ENCODE results near the gene CD86. TPM values are rescaled to one million over a fixed set of nuclear protein-coding genes. Genes with fewer than 3 reads are reported as not detected.

Gene CD86
- total and polyA plus RNA-seq, 7 donors = 0.16 to 1.4 (median 0.71) TPM

- no peaks in the 10 kb centered on the region for H3K36me3 ChIP-seq (ENCODE audit: insufficient read depth in 1 of 2, low read depth in 1 of 2)
- no peaks in the 10 kb centered on the region for H3K4me1 ChIP-seq
- WGBS, 3 donors = 36 to 51% (median 46%) methylated on average over 4 of the region's 4 CpGs
- no peak overlapping the region for H3K4me3 ChIP-seq
- no peak for TF ChIP-seq CTCF (IDR thresholded peaks at IDR 0.05)
- no peak for DNase-seq
- no peak overlapping the region for H3K27ac ChIP-seq
- ATAC-seq = no peak
- H3K9me3 ChIP-seq = no peaks in the 10 kb centered on the region
- intact Hi-C loops (cut with DNase I) = no loop called here
- H3K27me3 ChIP-seq (ENCODE audit: insufficient read depth in 3 of 3, low read length in 2 of 3) = peaks cover 0 to 5% (median 4%) of the 10 kb centered on the region in 3 donors
Measured at GRCh38 chr3:122011396-122011795, 43.8 kb upstream of the CD86 start.

GRCh38 chr3:122012821-122013220 lies 42.3 kb upstream of the CD86 start:
- ATAC-seq (no peak), DNase-seq (no peak)
- Histone ChIP-seq H3K9me3 (no peaks in the 10 kb centered on the region), H3K4me1 (no peaks in the 10 kb centered on the region), H3K36me3 (ENCODE audit: insufficient read depth in 1 of 2, low read depth in 1 of 2) (no peaks in the 10 kb centered on the region), H3K27ac (no peak overlapping the region), H3K27me3 (ENCODE audit: insufficient read depth in 3 of 3, low read length in 2 of 3) (peaks cover 0 to 5% (median 4%) of the 10 kb centered on the region in 3 donors), H3K4me3 (no peak overlapping the region)
- no peak for TF ChIP-seq CTCF (IDR thresholded peaks at IDR 0.05)
- 81 to 89% (median 82%) methylated on average over 1 of the region's 1 CpG for WGBS, 3 donors
- intact Hi-C loops (cut with DNase I) = no loop called here

GRCh38 chr3:122013448-122013925 lies 41.7 kb upstream of the CD86 start:
- Histone ChIP-seq H3K9me3 (no peaks in the 10 kb centered on the region), H3K27me3 (ENCODE audit: insufficient read depth in 3 of 3, low read length in 2 of 3) (peaks cover 0 to 5% (median 4%) of the 10 kb centered on the region in 3 donors), H3K4me3 (no peak overlapping the region), H3K36me3 (ENCODE audit: insufficient read depth in 1 of 2, low read depth in 1 of 2) (no peaks in the 10 kb centered on the region), H3K4me1 (no peaks in the 10 kb centered on the region), H3K27ac (no peak overlapping the region)
- no peak for ATAC-seq
- intact Hi-C loops (cut with DNase I) = no loop called here
- no peak for DNase-seq
- 73 to 84% (median 73%) methylated on average over 5 of the region's 5 CpGs for WGBS, 3 donors
- no peak for TF ChIP-seq CTCF (IDR thresholded peaks at IDR 0.05)

- peaks cover 0 to 5% (median 4%) of the 10 kb centered on the region in 3 donors for H3K27me3 ChIP-seq (ENCODE audit: insufficient read depth in 3 of 3, low read length in 2 of 3)
- no peaks in the 10 kb centered on the region for H3K9me3 ChIP-seq
- no peak for TF ChIP-seq CTCF (IDR thresholded peaks at IDR 0.05)
- no peak for DNase-seq
- H3K36me3 ChIP-seq (ENCODE audit: insufficient read depth in 1 of 2, low read depth in 1 of 2) = no peaks in the 10 kb centered on the region
- no peak overlapping the region for H3K4me3 ChIP-seq
- H3K4me1 ChIP-seq = no peaks in the 10 kb centered on the region
- 81 to 90% (median 88%) methylated on average over 1 of the region's 1 CpG for WGBS, 3 donors
- ATAC-seq = no peak
- intact Hi-C loops (cut with DNase I) = no loop called here
- H3K27ac ChIP-seq = no peak overlapping the region
Measured at GRCh38 chr3:122014741-122015140, 40.4 kb upstream of the CD86 start.

DNA sequence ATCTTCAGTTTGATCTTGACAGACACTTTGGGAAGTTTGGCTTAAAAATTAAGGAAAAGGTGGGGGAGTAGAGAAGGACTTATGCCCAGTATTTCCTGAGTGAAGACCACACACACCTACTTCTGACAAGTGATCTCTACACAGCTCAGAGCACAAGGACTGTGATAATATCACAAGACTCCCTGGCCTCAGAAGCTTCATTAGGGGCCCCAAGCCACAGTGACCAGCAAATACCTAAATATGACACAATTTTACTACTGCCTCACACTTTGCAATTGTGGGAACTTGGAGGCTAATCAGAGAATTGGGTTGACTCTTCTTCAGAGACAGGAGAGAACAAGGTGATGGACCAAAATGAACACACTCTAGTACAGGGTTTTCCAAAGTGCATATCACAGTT lies 35.7 kb upstream of the CD86 start:
- Histone ChIP-seq H3K9me3 (no peaks in the 10 kb centered on the region), H3K27me3 (ENCODE audit: insufficient read depth in 3 of 3, low read length in 2 of 3) (peaks cover 4 to 24% (median 8%) of the 10 kb centered on the region in 3 donors), H3K4me3 (no peak overlapping the region), H3K27ac (no peak overlapping the region), H3K36me3 (ENCODE audit: insufficient read depth in 1 of 2, low read depth in 1 of 2) (no peaks in the 10 kb centered on the region), H3K4me1 (no peaks in the 10 kb centered on the region)
- intact Hi-C loops (cut with DNase I) = no loop called here
- TF ChIP-seq CTCF (IDR thresholded peaks at IDR 0.05) = no peak
- DNase-seq = no peak
- no peak for ATAC-seq

Data from psoas muscle (tissue), 8 donors.